SW480 (cell line): ENCODE measurements around the gene CTIF.
"Not testable (repeated sequence)": the region's sequence is repeated elsewhere in the genome, so short reads cannot be mapped to it uniquely, and the experiment has no call there.

ENCODE experiments used
- DNase-seq: peaks from one replicate; pipeline ENCODE4 v3.0.0-alpha.2; 2016; ENCODE audit warnings: low spot score

Gene CTIF

DNA sequence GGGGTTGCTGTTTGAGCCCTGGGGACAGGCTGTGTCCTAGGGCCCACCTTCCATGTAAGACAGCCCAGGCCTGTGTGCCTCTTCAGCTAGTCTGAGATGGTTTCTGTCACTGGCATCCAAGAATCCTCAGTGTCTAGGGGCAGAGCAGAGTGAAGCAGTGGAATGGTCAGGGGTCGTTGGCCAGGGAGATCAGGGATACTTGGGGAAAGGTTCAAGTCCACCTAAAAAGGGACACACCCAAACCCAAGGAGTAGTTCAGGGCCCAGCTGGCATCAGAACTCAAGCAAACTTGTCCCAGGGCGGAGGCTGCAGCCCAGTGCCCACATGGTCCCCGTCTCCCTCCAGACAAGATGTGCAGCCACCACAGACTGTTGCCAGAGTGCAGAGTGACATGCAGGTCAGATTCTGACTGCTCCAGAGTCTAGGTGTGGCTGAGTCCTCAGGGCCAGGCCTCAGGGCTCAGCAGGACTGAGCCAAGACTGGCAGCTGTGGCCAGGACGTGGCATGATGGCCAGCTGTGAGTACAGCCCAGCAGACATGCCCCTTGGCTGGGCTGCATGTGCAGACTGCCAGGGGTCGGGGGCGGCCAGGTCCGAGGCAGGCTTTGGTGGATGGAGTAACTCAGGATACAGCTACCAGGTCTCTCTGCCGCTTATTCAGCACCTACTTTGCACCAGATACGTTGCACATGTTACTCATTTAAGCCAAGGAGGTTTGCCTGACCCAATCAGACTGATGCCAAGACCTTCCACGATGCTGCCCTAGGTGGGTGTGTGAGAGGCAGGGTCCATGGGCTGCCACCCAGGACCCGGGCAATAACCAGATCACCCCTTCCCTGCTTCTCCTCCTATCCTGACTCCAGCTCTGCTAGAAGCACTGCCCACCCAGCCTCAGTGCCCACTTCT lies 265.4 kb downstream of the CTIF start:
- no peak for DNase-seq

GRCh38 chr18:48804856-48805610 lies 266.2 kb downstream of the CTIF start:
- no peak for DNase-seq

- DNase-seq, result peak; percentile 23
These were observed 267.1 kb downstream of the CTIF start for GRCh38 chr18:48805826-48806535.

GRCh38 chr18:48806551-48807261 lies 267.9 kb downstream of the CTIF start:
- DNase-seq, result peak; percentile 95

GRCh38 chr18:48808476-48808875 lies 269.6 kb downstream of the CTIF start:
- no peak for DNase-seq

DNA sequence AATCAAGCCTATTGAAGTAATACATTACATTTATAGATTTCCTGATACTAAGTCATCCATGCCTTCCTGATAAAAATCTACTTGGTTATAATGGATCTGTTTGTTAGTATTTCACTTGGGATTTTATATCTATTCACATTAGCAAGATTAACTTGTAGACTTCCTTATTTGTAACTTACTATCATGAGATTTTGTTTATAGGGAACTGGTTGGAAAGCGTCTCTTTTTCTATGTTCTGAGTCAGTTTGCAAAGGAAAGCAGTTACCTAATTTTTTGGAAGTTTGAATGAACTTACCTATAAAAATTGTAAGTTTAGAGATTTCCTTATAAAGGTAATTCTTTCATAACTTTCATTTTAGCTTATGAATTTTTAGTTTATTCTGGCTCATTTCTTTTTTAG lies 270.5 kb downstream of the CTIF start:
- DNase-seq, result no peak

- DNase-seq, result no peak
These were observed 272.0 kb downstream of the CTIF start for GRCh38 chr18:48810805-48811204.

GRCh38 chr18:48811401-48811800 lies 272.6 kb downstream of the CTIF start:
- no peak for DNase-seq

DNA sequence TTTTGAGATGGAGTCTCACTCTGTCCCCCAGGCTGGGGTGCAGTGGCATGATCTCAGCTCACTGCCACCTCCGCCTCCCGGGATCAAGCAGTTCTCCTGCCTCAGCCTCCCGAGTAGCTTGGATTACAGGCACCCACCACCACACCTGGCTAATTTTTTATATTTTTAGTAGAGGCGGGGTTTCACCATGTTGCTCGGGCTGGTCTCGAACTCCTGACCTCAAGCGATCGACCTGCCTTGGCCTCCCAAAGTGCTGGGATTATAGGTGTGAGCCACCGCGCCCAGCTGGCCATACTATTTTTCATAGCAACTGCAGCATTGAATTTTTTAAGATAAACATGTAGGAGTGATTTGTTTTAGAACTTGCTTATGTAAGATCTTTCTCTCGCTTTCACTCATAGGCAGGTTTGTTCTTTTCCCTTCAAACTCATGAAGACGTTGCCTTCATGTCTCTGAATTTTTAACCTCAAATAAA lies 273.2 kb downstream of the CTIF start:
- DNase-seq, result not testable (repeated sequence)

DNA sequence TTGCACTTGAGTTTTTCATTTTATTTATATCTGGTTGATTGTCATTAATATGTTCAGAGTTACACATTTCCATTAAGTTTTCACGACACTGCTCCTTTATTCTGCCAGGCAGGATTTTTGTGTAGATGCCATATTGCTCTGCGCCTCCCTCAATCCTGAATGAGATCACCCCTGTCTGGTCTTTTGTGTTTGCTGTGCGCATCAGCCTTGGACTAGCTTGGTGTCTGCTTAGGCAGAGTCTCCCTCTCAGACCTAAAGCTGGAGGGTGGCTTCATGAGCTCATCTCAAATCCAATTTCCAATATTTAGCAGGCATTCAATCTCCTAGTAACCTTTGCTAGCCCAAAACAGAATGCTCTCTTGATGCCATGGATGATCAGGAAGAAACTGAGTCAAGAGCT lies 274.5 kb downstream of the CTIF start:
- no peak for DNase-seq

DNA sequence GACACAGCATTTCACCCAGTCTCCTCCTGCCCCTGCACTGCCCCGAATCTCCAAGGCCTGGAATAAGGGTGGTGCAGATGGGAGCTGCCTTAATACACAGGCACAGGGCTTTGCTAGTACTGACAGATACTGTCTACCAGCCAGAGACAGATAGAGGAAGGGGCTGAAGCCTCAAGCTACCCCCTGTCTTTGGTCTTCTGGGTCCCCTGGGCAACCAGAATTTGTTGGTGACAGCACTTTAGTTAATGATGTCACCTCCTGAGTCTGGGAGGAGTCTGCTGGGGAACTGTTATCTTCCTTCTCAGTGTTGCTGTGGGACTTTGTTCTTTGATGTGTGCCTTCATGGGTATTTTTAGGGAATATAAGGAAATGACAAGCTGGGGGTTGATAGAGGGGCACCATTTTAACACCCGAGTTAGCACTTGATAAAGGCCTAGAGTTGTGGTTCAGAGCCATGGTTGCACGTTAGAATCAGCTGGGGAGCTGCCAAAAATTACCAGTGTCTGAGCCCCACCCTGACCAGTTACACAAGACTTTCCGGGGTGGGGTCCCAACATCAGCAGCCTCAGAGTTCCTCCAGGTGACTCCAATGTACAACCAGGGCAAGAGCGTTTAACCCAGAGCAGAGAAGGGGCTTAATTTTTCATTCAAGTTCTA lies 275.1 kb downstream of the CTIF start:
- no peak for DNase-seq

- no peak for DNase-seq
These were observed 275.8 kb downstream of the CTIF start for GRCh38 chr18:48814490-48815178.

- no peak for DNase-seq
These were observed 276.3 kb downstream of the CTIF start for GRCh38 chr18:48815179-48815515.

DNA sequence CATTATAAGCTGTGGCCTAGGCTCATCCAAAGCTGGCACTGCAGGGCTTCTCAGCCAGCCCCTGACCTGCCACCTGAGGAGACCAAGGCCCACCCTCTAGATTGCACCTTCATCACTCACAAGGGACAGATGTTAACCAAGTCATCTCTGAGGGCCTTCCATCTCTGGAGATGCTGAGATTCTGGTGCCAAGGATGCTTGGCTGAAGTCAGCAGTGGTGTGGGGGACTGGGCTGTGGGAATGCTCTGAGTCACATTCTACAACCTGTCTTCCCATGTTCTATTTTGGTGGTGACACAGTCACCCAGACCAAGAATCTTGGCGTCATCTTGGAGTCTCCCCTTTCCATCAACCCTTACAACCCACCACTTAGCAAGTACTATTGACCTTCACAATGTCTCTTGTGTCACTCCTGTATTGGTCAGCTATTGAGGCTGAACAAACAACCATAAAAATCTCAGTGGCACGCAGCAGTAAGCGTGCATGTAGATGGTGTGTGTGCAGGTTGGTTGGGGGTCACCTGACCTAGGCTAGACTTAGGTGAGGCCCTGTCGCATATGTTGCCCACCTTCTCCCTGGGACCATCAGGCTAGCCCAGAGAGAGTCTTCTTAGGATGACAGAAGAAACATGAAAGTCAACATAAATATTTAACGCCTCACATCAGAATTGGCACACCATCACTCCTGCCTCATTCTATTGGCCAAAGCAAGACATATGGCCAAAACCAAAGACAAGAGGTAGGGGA lies 276.9 kb downstream of the CTIF start:
- DNase-seq, result no peak

- no peak for DNase-seq
These were observed 277.7 kb downstream of the CTIF start for GRCh38 chr18:48816554-48816953.

GRCh38 chr18:48817021-48817461 lies 278.2 kb downstream of the CTIF start:
- no peak for DNase-seq

- no peak for DNase-seq
These were observed 279.8 kb downstream of the CTIF start for GRCh38 chr18:48818329-48819254.

DNA sequence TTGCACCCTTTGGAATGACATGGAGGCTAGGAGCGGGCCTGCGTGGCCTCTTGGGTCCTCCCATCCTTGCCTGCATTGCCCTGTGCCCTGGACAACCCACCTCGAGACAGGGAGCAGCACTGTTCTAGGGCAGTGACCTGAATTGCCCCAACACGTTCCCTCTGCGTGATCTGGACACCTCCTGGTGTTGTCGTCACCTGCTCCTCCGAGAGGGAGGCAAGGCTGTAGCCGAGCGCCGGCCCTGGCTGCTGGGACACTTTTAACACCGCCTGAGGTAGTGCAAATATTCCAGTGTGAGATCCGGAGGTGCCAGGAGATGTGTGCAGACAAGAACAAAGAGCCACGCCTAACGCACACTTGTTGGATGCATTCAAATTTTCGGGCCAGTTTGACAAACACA lies 280.4 kb downstream of the CTIF start:
- DNase-seq, result no peak
